ENCODE measurements around the gene HDAC5. TPM values are rescaled to one million over a fixed set of nuclear protein-coding genes. Genes with fewer than 3 reads are reported as not detected.

Gene HDAC5
- total RNA-seq, 1 donor from 2014 or later = 86.9 TPM

DNA sequence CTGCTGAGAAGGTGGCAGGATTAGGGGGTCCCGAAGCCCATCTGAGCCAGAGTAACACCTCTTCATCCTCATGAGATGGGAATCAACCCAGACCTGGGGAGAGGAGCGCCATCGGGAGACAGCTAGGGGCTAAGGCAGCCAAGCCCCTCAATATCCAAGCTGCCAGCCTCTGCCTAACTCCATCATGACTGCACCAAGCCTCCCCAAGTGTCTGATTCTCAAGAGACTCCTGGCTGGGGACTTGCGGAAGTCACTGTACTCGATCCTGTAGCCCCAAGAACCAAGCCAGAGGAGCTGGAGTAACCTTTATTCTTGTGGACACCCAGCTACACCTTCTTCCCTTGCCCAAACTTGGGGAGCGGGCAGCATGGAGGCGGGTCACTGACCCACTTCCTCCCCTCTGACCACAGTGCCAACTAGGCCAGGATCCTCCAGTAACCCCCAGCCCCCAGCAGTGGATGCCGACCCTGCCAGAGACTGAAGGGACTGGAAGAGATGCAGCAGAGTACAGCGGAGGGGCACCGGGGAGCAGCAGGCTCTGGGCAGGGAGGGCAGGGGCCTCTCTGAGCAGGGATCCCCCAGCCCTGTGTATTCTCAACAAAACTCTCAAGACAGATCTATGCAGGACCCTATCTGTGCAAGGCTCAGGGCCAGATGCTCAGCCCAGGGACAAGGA is 13.3 kb downstream of the HDAC5 start:
- intact Hi-C loops (cut with DNase I) = no loop called here
- H3K36me3 ChIP-seq = peaks cover 0 to 15% of the 10 kb centered on the region in 2 donors
- TF ChIP-seq POLR2A (IDR thresholded peaks at IDR 0.05) (no peak), POLR2AphosphoS5 (IDR thresholded peaks at IDR 0.05; ENCODE audit: insufficient read depth in 1 of 2, low read depth in 1 of 2) (no peak)
- TF ChIP-seq, protein P1, sequence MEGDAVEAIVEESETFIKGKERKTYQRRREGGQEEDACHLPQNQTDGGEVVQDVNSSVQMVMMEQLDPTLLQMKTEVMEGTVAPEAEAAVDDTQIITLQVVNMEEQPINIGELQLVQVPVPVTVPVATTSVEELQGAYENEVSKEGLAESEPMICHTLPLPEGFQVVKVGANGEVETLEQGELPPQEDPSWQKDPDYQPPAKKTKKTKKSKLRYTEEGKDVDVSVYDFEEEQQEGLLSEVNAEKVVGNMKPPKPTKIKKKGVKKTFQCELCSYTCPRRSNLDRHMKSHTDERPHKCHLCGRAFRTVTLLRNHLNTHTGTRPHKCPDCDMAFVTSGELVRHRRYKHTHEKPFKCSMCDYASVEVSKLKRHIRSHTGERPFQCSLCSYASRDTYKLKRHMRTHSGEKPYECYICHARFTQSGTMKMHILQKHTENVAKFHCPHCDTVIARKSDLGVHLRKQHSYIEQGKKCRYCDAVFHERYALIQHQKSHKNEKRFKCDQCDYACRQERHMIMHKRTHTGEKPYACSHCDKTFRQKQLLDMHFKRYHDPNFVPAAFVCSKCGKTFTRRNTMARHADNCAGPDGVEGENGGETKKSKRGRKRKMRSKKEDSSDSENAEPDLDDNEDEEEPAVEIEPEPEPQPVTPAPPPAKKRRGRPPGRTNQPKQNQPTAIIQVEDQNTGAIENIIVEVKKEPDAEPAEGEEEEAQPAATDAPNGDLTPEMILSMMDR (IDR thresholded peaks at IDR 0.05) = no peak
- no peaks in the 10 kb centered on the region for H3K9me3 ChIP-seq
- peak in 1 of 2 donors; percentile 46 for DNase-seq (ENCODE audit: extremely low spot score in 2 of 2)
- peak overlapping the region; percentile 96 for H3K27ac ChIP-seq
- H3K4me1 ChIP-seq = peaks cover 96% of the 10 kb centered on the region
- H3K27me3 ChIP-seq = no peaks in the 10 kb centered on the region
- H3K4me3 ChIP-seq = peak overlapping the region; percentile 17 to 42

DNA sequence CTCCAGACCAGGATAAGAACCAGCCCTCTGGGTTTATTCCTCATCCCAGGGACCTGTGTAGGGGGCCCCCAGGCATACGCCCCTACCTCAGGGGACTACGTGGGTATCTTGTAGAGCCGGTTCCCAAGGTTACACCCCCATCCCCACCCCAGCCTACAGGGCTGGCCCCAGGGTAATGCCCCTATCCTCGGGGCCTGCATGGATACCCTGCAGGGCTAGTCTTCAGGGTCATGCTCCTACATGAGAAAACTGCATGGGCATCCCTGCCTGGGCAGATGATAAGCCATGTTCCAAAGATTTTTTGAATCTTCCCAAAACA is 14.2 kb downstream of the HDAC5 start:
- TF ChIP-seq POLR2AphosphoS5 (IDR thresholded peaks at IDR 0.05; ENCODE audit: insufficient read depth in 1 of 2, low read depth in 1 of 2) = no peak
- TF ChIP-seq, protein P1 (IDR thresholded peaks at IDR 0.05) = no peak
- no peak for TF ChIP-seq POLR2A (IDR thresholded peaks at IDR 0.05)
- DNase-seq (ENCODE audit: extremely low spot score in 2 of 2) = no peak
- peak overlapping the region; percentile 96 for H3K27ac ChIP-seq
- no peaks in the 10 kb centered on the region for H3K27me3 ChIP-seq
- H3K9me3 ChIP-seq = no peaks in the 10 kb centered on the region
- intact Hi-C loops (cut with DNase I) = no loop called here
- peak overlapping the region in 1 of 2 donors; percentile 42 for H3K4me3 ChIP-seq
- H3K4me1 ChIP-seq = peaks cover 87% of the 10 kb centered on the region
- peaks cover 0 to 6% of the 10 kb centered on the region in 2 donors for H3K36me3 ChIP-seq

DNA sequence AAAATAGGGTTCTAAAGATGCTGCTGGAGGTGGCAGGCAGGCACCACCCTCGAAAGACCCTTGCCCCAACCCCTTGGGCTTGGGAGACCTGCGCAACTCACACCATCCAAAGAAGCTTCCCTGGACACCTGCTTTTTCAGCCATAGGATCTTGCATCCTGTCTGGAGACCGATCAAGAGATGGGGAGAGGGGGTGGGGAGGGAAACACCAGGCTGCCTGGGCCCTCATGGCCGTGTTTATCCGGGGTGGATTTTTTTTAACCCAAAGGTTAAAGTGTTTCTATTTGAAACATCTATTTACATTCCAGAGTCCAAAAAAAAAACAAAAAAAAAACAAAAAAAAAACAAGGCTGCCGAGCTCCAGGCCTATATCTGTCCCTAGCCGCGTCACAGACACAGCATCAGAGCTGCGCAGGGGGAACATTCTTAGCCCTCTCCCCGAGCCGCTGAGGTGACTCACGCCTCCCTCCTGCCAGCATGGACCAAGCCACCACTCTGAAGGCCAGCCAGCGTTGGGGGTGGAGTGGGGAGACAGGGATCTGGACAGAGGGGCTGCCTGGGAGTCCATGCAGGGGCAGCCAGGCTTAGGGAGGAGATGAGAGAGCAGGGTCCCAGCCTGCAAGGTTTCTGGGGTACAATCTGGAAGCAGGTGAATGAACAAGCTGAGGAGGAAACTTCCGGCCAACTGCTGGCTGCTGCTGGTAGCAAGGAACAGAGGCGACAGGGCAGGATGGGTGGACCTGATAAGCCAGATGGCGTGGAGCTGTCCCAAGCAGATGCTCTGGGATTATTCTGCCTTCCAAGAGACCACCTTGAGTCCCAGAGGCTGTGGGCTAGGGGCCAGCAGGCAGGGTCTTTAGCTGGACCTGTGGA is 14.8 kb downstream of the HDAC5 start:
- intact Hi-C loops (cut with DNase I) = no loop called here
- H3K9me3 ChIP-seq = no peaks in the 10 kb centered on the region
- DNase-seq (ENCODE audit: extremely low spot score in 2 of 2) = no peak
- H3K36me3 ChIP-seq = peaks cover 0 to under 1% of the 10 kb centered on the region in 2 donors
- H3K4me3 ChIP-seq = peak overlapping the region in 1 of 2 donors; percentile 42
- no peaks in the 10 kb centered on the region for H3K27me3 ChIP-seq
- TF ChIP-seq POLR2AphosphoS5 (IDR thresholded peaks at IDR 0.05; ENCODE audit: insufficient read depth in 1 of 2, low read depth in 1 of 2) = peak; percentile 80
- TF ChIP-seq POLR2A (IDR thresholded peaks at IDR 0.05) = no peak
- peak overlapping the region; percentile 96 for H3K27ac ChIP-seq
- peaks cover 81% of the 10 kb centered on the region for H3K4me1 ChIP-seq

DNA sequence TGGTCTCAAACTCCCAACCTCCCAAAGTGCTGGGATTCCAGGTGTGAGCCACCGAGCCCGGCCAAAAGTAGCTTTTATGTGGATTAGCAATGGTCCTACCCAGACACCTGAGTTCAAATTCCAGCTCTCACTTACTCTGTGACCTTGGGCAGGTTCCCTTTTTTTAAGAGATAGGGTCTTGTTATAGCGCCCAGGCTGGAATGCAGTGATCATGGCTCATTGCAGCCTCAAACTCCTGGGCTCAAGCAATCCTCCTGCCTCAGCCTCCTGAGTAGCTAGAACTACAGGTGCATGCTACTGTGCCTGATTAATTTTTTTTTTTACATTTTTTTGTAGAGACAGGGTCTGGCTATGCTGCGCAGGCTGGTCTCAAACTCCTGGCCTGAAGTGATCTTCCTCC is 16.6 kb downstream of the HDAC5 start:
- no peak for DNase-seq (ENCODE audit: extremely low spot score in 2 of 2)
- Histone ChIP-seq H3K36me3 (no peaks in the 10 kb centered on the region), H3K9me3 (no peaks in the 10 kb centered on the region), H3K4me3 (no peak overlapping the region), H3K27ac (peak overlapping the region; percentile 13), H3K27me3 (no peaks in the 10 kb centered on the region), H3K4me1 (peaks cover 62% of the 10 kb centered on the region)
- TF ChIP-seq POLR2AphosphoS5 (IDR thresholded peaks at IDR 0.05; ENCODE audit: insufficient read depth in 1 of 2, low read depth in 1 of 2) (no peak), POLR2A (IDR thresholded peaks at IDR 0.05) (no peak)
- TF ChIP-seq, protein P1 (IDR thresholded peaks at IDR 0.05) = no peak
- intact Hi-C loops (cut with DNase I) = no loop called here

DNA sequence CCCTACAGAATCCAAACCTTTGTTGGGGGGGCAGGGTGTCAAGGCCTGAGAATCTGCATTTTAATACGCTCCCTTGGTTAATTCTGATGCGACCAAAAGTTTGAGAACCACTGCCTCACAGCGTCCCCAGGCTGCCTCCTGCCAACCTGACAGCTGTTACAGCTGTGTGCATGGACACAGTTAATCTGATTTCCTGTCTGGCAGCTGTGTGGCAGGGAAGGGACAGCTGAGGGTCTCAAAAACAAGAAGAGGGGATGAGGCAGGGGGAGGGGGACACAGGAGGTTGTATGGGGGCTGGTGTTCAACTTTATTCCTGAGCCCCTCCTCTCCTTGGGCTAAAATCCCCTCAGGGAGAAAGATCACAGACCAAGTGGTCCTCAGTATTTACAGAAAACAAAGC is 17.5 kb downstream of the HDAC5 start:
- Histone ChIP-seq H3K36me3 (no peaks in the 10 kb centered on the region), H3K4me1 (peaks cover 54% of the 10 kb centered on the region), H3K4me3 (no peak overlapping the region), H3K9me3 (no peaks in the 10 kb centered on the region), H3K27ac (peak overlapping the region; percentile 27), H3K27me3 (no peaks in the 10 kb centered on the region)
- intact Hi-C loops (cut with DNase I) = no loop called here
- no peak for DNase-seq (ENCODE audit: extremely low spot score in 2 of 2)
- no peak for TF ChIP-seq POLR2AphosphoS5 (IDR thresholded peaks at IDR 0.05; ENCODE audit: insufficient read depth in 1 of 2, low read depth in 1 of 2)
- TF ChIP-seq POLR2A (IDR thresholded peaks at IDR 0.05) = no peak
- TF ChIP-seq, protein P1 (IDR thresholded peaks at IDR 0.05) = no peak
